Body of pancreas (tissue), 4 donors: ENCODE measurements around the gene OAF. TPM values are rescaled to one million over a fixed set of nuclear protein-coding genes. Genes with fewer than 3 reads are reported as not detected.

ENCODE experiments used
- ATAC-seq: fragments of 150-250 bp; one replicate; pipeline ENCODE4 v1.9.1; 2016
- DNase-seq, 4 donors: peaks; one replicate each; pipeline ENCODE4 v3.0.0-alpha.2; 2019
- H3K27ac ChIP-seq, 4 donors: fragments of 200-600 bp; sonication (generic); 1 replicate in 3 of 4; 2 replicates in 1 of 4; pipeline versions ENCODE4 v1.5.1 to v1.6.1; 2016 to 2019; ENCODE audit warnings: mild to moderate bottlenecking in 1 of 4, mixed read lengths in 1 of 4, moderate library complexity in 1 of 4
- H3K27me3 ChIP-seq, 2 donors: fragments of 200-600 bp; sonication (generic); one replicate each; pipeline ENCODE4 v1.6.0; 2016; ENCODE audit warnings: mild to moderate bottlenecking in 1 of 2
- H3K36me3 ChIP-seq, 2 donors: fragments of 200-600 bp; sonication (generic); replicated peaks in 1 of 2; 2 replicates each; pipeline ENCODE4 v1.5.1; 2016; ENCODE audit warnings: low read depth in 2 of 2; ENCODE audit not compliant: insufficient read depth in 1 of 2
- H3K4me1 ChIP-seq: fragments of 200-600 bp; sonication (generic); one replicate; pipeline ENCODE4 v1.6.0; 2016
- H3K4me3 ChIP-seq, 2 donors: fragments of 200-600 bp; sonication (generic); 1 replicate in 1 of 2; 2 replicates in 1 of 2; pipeline ENCODE4 v1.5.1; 2016 to 2019
- H3K9me3 ChIP-seq, 3 donors: fragments of 200-600 bp; sonication (generic); 1 replicate in 2 of 3; 2 replicates in 1 of 3; pipeline ENCODE4 v1.5.1; 2016
- CTCF ChIP-seq, 7 experiments: fragments of 450-650 bp in 4 of 7; fragments of 200-600 bp in 3 of 7; sonication (generic) in 3 of 7; IDR thresholded peaks; one replicate each; pipeline ENCODE4 v1.5.1; 2016 to 2019; ENCODE audit warnings: antibody characterized with exemption in 7 of 7
- POLR2A ChIP-seq, 3 donors: fragments of 450-650 bp; IDR thresholded peaks; one replicate each; pipeline ENCODE4 v1.6.1; 2016; ENCODE audit warnings: antibody characterized with exemption in 3 of 3, mild to moderate bottlenecking in 2 of 3
- WGBS, 2 donors: methylation state at CpG; one replicate each; pipeline ENCODE4 v1.1.5; 2017; 5-methylcytosine and 5-hydroxymethylcytosine counted together
- intact Hi-C: fragments of 100-400 bp; cut with DNase I; formaldehyde crosslinking; loops from one replicate; pipeline ENCODE4 v1.15.1; 2023
- total RNA-seq, 2 donors: library from RNA; depleted of rRNA; stranded (reverse); fragments of >200 nt; gene quantifications; one replicate each; pipeline ENCODE4 v1.1.0, GENCODE V29; 2016

The OAF gene
- total RNA-seq, 2 donors from 2014 or later: 53.7 to 67.7 TPM

DNA sequence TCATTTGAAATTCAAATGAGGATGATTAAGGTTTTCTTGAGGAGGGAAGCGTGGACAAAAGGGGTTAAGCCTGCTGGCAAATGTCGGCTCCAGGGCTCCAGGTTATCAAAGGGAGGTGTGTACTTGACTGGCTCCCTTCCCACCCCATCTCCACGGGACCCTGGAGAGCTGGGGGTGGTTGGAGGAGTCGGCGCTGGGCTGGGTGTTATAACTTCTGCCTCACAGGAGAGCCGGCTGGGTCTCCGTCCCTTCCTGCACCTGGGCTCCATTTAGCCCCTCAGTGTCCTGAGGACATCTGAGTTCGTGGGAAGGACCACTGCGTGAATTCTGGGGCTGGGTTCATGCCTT is 44.7 kb downstream of the OAF start:
- intact Hi-C loops: no loop called here

GRCh38 chr11:120256178-120256577 is 45.3 kb downstream of the OAF start:
- H3K4me3 ChIP-seq: no peak overlapping the region
- H3K4me1 ChIP-seq: peaks cover 10% of the 10 kb centered on the region
- H3K36me3 ChIP-seq: no peaks in the 10 kb centered on the region
- intact Hi-C loops: no loop called here
- H3K27ac ChIP-seq: no peak overlapping the region
- no peak for TF ChIP-seq CTCF (IDR thresholded peaks at IDR 0.05)
- TF ChIP-seq POLR2A (IDR thresholded peaks at IDR 0.05): no peak
- 31 to 46% methylated on average over 3 to 4 of the region's 4 CpGs for WGBS, 2 donors
- DNase-seq (no peak), ATAC-seq (no peak)
- H3K9me3 ChIP-seq: no peaks in the 10 kb centered on the region
- no peaks in the 10 kb centered on the region for H3K27me3 ChIP-seq

More for the DNA sequence above, 44.7 kb downstream of the OAF start:
- ATAC-seq: no peak
- Histone ChIP-seq H3K9me3 (no peaks in the 10 kb centered on the region), H3K27ac (no peak overlapping the region), H3K4me1 (peaks cover 10% of the 10 kb centered on the region), H3K27me3 (no peaks in the 10 kb centered on the region), H3K36me3 (no peaks in the 10 kb centered on the region), H3K4me3 (no peak overlapping the region)
- 6 to 8% methylated on average over 6 to 9 of the region's 9 CpGs for WGBS, 2 donors
- TF ChIP-seq CTCF (IDR thresholded peaks at IDR 0.05): no peak
- no peak for TF ChIP-seq POLR2A (IDR thresholded peaks at IDR 0.05)
- no peak for DNase-seq

DNA sequence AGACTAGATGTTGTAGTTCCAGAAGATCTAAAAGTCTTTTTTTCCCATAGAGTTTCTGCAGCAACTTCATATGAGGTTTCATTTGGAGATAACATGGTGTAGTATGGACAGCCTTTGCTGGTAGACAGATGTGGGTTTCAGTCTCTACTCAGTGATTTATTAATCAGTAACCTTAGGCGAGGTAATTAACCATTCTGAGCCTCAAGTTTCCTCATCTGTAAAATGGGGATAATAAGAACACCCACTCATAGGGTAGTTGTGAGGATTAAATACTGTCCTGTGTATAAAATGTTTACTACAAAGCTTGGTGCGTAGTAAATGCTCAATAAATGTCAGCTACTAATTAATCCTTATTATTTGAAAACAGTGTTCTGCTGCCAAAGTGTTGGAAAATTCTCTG is 45.9 kb downstream of the OAF start:
- Histone ChIP-seq H3K9me3 (no peaks in the 10 kb centered on the region), H3K4me1 (peaks cover 10% of the 10 kb centered on the region), H3K36me3 (no peaks in the 10 kb centered on the region), H3K27ac (no peak overlapping the region), H3K27me3 (no peaks in the 10 kb centered on the region), H3K4me3 (no peak overlapping the region)
- ATAC-seq: no peak
- TF ChIP-seq CTCF (IDR thresholded peaks at IDR 0.05) (no peak), POLR2A (IDR thresholded peaks at IDR 0.05) (no peak)
- DNase-seq: no peak
- intact Hi-C loops: no loop called here
- 63 to 66% methylated on average over 2 of the region's 2 CpGs for WGBS, 2 donors

DNA sequence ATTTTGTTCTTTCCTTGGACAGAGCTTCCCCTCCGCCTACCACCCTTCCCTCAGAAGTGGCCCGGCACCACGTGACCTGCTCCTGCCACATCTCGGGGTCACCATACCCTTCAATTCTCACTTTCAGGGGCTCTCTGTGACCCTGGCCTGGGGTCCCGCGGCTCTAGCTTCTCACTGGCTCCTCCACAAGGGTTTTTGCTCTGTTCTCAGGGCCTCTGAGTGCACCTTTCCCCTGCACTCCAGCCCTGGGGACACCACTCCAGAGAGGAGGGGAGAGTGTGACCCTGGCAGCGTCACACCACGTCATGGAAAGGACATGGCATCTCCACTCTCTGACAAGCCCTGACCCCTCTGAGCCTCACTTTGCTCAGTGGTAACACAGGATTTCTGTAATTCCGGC is 46.5 kb downstream of the OAF start:
- Histone ChIP-seq H3K27ac (no peak overlapping the region), H3K9me3 (no peaks in the 10 kb centered on the region), H3K4me3 (no peak overlapping the region), H3K4me1 (peaks cover 10% of the 10 kb centered on the region), H3K27me3 (no peaks in the 10 kb centered on the region), H3K36me3 (no peaks in the 10 kb centered on the region)
- intact Hi-C loops: no loop called here
- ATAC-seq (no peak), DNase-seq (no peak)
- TF ChIP-seq CTCF (IDR thresholded peaks at IDR 0.05) (no peak), POLR2A (IDR thresholded peaks at IDR 0.05) (no peak)
- 70 to 76% methylated on average over 9 of the region's 9 CpGs for WGBS, 2 donors

DNA sequence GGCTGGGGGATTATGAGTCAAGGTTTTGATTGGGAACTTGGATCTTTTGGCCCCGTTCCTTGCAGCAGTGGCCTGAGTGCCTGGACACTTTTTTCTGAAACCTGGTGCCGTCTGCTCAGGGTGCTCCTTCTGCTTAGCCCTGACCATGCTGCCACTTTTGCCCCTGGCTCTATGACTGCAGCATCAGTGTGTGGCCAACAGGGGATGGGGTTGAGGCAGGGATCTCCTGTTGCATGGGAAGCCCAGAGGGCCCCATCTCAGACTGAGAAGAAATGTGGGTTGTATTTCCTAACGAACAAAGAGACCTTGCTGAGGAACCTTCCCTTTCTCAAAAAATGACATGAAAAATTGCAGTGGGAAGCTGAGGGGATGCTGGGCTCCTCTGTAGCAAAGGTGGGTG is 47.8 kb downstream of the OAF start:
- Histone ChIP-seq H3K4me3 (no peak overlapping the region), H3K9me3 (no peaks in the 10 kb centered on the region), H3K4me1 (peaks cover 10% of the 10 kb centered on the region), H3K36me3 (no peaks in the 10 kb centered on the region), H3K27me3 (no peaks in the 10 kb centered on the region), H3K27ac (no peak overlapping the region)
- 72 to 76% methylated on average over 3 of the region's 3 CpGs for WGBS, 2 donors
- TF ChIP-seq POLR2A (IDR thresholded peaks at IDR 0.05) (no peak), CTCF (IDR thresholded peaks at IDR 0.05) (no peak)
- ATAC-seq (no peak), DNase-seq (no peak)
- intact Hi-C loops: no loop called here
